Measurements from ENCODE around the gene PRR20G.

DNA sequence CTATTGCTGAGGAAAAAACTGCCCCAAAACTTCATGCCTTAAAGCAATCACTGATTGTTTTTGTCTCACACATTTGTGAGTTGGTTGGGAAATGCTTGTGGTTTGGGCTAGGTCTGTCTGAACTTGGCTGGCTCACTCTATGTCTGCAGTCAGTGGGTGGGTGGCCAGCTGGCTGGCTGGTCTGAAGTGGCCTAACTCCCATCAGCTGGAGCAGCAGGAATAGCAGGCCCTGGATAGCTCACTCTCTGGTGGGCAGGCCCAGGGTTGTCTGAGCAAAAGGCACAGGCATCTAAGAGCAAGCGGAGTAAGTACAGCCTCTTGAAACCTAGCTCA is 37.7 kb upstream of the PRR20G start:
- no peak for TF ChIP-seq POLR2AphosphoS5 (IDR thresholded peaks at IDR 0.05)
- TF ChIP-seq, protein P1, sequence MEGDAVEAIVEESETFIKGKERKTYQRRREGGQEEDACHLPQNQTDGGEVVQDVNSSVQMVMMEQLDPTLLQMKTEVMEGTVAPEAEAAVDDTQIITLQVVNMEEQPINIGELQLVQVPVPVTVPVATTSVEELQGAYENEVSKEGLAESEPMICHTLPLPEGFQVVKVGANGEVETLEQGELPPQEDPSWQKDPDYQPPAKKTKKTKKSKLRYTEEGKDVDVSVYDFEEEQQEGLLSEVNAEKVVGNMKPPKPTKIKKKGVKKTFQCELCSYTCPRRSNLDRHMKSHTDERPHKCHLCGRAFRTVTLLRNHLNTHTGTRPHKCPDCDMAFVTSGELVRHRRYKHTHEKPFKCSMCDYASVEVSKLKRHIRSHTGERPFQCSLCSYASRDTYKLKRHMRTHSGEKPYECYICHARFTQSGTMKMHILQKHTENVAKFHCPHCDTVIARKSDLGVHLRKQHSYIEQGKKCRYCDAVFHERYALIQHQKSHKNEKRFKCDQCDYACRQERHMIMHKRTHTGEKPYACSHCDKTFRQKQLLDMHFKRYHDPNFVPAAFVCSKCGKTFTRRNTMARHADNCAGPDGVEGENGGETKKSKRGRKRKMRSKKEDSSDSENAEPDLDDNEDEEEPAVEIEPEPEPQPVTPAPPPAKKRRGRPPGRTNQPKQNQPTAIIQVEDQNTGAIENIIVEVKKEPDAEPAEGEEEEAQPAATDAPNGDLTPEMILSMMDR (IDR thresholded peaks at IDR 0.05) = no peak
